Measurements from ENCODE around the gene C16orf89. TPM values are rescaled to one million over a fixed set of nuclear protein-coding genes. Genes with fewer than 3 reads are reported as not detected.

Gene C16orf89
- total RNA-seq, 1 experiment from 2014 or later, result 1.8 TPM

DNA sequence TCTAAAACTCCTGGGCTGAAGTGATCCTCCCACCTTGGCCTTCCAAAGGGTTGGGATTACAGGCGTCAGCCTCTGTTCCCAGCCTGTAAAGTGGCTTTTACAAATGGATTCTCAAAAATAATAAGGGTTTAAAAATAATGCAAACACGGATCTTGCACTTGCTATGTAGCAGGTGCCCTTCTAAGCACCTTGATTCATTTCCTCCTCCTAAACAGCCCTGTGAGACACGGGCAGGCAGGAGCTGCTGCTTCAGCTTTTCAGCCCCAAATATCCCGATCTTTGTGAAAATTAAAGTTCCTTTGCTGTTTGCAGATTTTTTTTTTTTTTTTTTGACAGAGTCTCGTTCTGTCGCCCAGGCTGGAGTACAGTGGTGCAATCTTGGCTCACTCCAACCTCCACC, 63.8 kb downstream of the C16orf89 start (continued):
- TF ChIP-seq KAT7 (CRISPR knock-in tag; IDR thresholded peaks at IDR 0.05; ENCODE audit: borderline replicate concordance) (no peak), ESRRA (CRISPR knock-in tag; IDR thresholded peaks at IDR 0.05; ENCODE audit: borderline replicate concordance) (no peak), ZNF671 (CRISPR knock-in tag; IDR thresholded peaks at IDR 0.05) (no peak), ZNF138 (CRISPR knock-in tag; conservative IDR thresholded peaks at IDR 0.05) (no peak), EMX1 (CRISPR knock-in tag; IDR thresholded peaks at IDR 0.05) (no peak), E2F4 (CRISPR knock-in tag; IDR thresholded peaks at IDR 0.05; ENCODE audit: borderline replicate concordance, low read depth) (no peak), SOX15 (CRISPR knock-in tag; IDR thresholded peaks at IDR 0.05) (no peak)

GRCh38 chr16:5001571-5001970, 64.2 kb downstream of the C16orf89 start:
- Mint-ChIP-seq H3K9me3 (no peaks in the 10 kb centered on the region), H3K27me3 (ENCODE audit: low read depth) (no peaks in the 10 kb centered on the region), H3K4me3 (no peak overlapping the region), H3K36me3 (no peaks in the 10 kb centered on the region), H3K27ac (no peak overlapping the region), H3K4me1 (no peaks in the 10 kb centered on the region)
- ATAC-seq (no peak), DNase-seq (ENCODE audit: low spot score) (no peak)
- CTCF ChIA-PET, result interaction anchor here (0.7 to 1.0 kb wide), 2 partner anchors 57 to 1031 kb away, joined by 3 read pairs; no protein-coding TSS in a partner anchor
- POLR2A ChIA-PET, result interaction anchor here (0.7 kb wide), 1 partner anchor 44 kb away, joined by 6 read pairs; the partner anchor contains the start of gene SEC14L5
- TF ChIP-seq, protein P1, sequence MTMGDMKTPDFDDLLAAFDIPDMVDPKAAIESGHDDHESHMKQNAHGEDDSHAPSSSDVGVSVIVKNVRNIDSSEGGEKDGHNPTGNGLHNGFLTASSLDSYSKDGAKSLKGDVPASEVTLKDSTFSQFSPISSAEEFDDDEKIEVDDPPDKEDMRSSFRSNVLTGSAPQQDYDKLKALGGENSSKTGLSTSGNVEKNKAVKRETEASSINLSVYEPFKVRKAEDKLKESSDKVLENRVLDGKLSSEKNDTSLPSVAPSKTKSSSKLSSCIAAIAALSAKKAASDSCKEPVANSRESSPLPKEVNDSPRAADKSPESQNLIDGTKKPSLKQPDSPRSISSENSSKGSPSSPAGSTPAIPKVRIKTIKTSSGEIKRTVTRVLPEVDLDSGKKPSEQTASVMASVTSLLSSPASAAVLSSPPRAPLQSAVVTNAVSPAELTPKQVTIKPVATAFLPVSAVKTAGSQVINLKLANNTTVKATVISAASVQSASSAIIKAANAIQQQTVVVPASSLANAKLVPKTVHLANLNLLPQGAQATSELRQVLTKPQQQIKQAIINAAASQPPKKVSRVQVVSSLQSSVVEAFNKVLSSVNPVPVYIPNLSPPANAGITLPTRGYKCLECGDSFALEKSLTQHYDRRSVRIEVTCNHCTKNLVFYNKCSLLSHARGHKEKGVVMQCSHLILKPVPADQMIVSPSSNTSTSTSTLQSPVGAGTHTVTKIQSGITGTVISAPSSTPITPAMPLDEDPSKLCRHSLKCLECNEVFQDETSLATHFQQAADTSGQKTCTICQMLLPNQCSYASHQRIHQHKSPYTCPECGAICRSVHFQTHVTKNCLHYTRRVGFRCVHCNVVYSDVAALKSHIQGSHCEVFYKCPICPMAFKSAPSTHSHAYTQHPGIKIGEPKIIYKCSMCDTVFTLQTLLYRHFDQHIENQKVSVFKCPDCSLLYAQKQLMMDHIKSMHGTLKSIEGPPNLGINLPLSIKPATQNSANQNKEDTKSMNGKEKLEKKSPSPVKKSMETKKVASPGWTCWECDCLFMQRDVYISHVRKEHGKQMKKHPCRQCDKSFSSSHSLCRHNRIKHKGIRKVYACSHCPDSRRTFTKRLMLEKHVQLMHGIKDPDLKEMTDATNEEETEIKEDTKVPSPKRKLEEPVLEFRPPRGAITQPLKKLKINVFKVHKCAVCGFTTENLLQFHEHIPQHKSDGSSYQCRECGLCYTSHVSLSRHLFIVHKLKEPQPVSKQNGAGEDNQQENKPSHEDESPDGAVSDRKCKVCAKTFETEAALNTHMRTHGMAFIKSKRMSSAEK (CRISPR knock-in tag; IDR thresholded peaks at IDR 0.05; ENCODE audit: borderline replicate concordance), result no peak
- TF ChIP-seq ESRRA (CRISPR knock-in tag; IDR thresholded peaks at IDR 0.05; ENCODE audit: borderline replicate concordance), result no peak
- no peak for TF ChIP-seq ZNF232 (CRISPR knock-in tag; IDR thresholded peaks at IDR 0.05)
- TF ChIP-seq, protein P2, sequence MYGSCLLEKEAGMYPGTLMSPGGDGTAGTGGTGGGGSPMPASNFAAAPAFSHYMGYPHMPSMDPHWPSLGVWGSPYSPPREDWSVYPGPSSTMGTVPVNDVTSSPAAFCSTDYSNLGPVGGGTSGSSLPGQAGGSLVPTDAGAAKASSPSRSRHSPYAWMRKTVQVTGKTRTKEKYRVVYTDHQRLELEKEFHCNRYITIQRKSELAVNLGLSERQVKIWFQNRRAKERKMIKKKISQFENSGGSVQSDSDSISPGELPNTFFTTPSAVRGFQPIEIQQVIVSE (CRISPR knock-in tag; IDR thresholded peaks at IDR 0.05; ENCODE audit: borderline replicate concordance), result no peak
- TF ChIP-seq JUN (CRISPR knock-in tag; IDR thresholded peaks at IDR 0.05), result no peak
- TF ChIP-seq, protein P3, sequence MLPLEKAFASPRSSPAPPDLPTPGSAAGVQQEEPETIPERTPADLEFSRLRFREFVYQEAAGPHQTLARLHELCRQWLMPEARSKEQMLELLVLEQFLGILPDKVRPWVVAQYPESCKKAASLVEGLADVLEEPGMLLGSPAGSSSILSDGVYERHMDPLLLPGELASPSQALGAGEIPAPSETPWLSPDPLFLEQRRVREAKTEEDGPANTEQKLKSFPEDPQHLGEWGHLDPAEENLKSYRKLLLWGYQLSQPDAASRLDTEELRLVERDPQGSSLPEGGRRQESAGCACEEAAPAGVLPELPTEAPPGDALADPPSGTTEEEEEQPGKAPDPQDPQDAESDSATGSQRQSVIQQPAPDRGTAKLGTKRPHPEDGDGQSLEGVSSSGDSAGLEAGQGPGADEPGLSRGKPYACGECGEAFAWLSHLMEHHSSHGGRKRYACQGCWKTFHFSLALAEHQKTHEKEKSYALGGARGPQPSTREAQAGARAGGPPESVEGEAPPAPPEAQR (CRISPR knock-in tag; IDR thresholded peaks at IDR 0.05), result no peak
- no peak for TF ChIP-seq TEAD4 (CRISPR knock-in tag; IDR thresholded peaks at IDR 0.05)
- no peak for TF ChIP-seq ARID4B (CRISPR knock-in tag; IDR thresholded peaks at IDR 0.05; ENCODE audit: borderline replicate concordance)
- no peak for TF ChIP-seq CBFB (CRISPR knock-in tag; IDR thresholded peaks at IDR 0.05; ENCODE audit: low read depth)
- no peak for TF ChIP-seq GABPB1 (CRISPR knock-in tag; IDR thresholded peaks at IDR 0.05)
- TF ChIP-seq TEAD1 (CRISPR knock-in tag; IDR thresholded peaks at IDR 0.05), result no peak
- TF ChIP-seq ATF2 (CRISPR knock-in tag; IDR thresholded peaks at IDR 0.05; ENCODE audit: borderline replicate concordance, low read depth), result no peak
- TF ChIP-seq, protein P4, sequence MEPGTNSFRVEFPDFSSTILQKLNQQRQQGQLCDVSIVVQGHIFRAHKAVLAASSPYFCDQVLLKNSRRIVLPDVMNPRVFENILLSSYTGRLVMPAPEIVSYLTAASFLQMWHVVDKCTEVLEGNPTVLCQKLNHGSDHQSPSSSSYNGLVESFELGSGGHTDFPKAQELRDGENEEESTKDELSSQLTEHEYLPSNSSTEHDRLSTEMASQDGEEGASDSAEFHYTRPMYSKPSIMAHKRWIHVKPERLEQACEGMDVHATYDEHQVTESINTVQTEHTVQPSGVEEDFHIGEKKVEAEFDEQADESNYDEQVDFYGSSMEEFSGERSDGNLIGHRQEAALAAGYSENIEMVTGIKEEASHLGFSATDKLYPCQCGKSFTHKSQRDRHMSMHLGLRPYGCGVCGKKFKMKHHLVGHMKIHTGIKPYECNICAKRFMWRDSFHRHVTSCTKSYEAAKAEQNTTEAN (CRISPR knock-in tag; IDR thresholded peaks at IDR 0.05), result no peak
- TF ChIP-seq TCF7 (CRISPR knock-in tag; IDR thresholded peaks at IDR 0.05; ENCODE audit: low read depth), result no peak

Measured in WTC11 (cell line).